ENCODE data around the gene ATXN1L.

- TF ChIP-seq, protein P1, sequence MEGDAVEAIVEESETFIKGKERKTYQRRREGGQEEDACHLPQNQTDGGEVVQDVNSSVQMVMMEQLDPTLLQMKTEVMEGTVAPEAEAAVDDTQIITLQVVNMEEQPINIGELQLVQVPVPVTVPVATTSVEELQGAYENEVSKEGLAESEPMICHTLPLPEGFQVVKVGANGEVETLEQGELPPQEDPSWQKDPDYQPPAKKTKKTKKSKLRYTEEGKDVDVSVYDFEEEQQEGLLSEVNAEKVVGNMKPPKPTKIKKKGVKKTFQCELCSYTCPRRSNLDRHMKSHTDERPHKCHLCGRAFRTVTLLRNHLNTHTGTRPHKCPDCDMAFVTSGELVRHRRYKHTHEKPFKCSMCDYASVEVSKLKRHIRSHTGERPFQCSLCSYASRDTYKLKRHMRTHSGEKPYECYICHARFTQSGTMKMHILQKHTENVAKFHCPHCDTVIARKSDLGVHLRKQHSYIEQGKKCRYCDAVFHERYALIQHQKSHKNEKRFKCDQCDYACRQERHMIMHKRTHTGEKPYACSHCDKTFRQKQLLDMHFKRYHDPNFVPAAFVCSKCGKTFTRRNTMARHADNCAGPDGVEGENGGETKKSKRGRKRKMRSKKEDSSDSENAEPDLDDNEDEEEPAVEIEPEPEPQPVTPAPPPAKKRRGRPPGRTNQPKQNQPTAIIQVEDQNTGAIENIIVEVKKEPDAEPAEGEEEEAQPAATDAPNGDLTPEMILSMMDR (conservative IDR thresholded peaks at IDR 0.05): no peak
- TF ChIP-seq EZH2 (IDR thresholded peaks at IDR 0.05; ENCODE audit: low read depth): no peak
These were observed 49.2 kb upstream of the ATXN1L start for GRCh38 chr16:71796501-71797097.
